ENCODE data around the gene RAB11FIP3. TPM values are rescaled to one million over a fixed set of nuclear protein-coding genes. Genes with fewer than 3 reads are reported as not detected.
"Not testable (repeated sequence)": the region's sequence is repeated elsewhere in the genome, so short reads cannot be mapped to it uniquely, and the experiment has no call there.

RAB11FIP3 gene
- total RNA-seq, 1 donor from 2014 or later, result 25.4 TPM

DNA sequence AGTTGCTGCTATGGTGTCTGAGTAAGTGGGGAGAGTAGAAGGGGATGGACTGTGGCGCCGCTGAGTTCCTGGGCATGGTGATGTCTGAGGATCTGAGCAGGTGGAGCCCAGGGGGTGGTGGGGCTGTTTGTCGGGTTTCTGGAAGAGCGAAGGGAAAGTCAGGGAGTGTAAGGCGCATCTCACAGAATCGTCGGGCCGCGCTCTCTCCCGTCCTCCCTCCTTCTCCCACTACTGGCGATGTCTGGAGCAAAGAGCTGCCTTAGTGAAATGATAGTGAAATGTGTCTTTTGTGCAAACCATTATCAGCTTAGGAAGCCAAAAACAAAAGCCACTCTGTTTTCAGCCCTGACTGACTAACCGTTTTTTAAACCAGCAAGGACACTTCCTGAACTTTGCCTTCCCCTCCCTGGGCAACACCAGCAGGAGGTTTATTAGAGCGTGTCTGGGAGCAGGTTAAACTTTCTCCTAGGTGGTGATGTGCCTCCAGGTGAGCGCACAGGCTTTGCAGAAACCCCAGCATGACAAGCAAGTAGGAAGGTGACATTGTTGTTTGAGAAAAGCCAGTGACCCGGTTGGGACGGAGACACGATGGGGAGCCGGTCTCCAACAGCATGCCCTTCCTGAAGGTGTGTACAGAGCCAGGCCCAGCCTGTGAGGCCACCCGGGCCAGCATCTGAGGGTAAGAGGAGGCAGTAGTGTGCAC lies 49.1 kb downstream of the RAB11FIP3 start:
- intact Hi-C loops (cut with DNase I), result no loop called here
- DNase-seq, result no peak
- no peak for ATAC-seq (ENCODE audit: poor library complexity)

DNA sequence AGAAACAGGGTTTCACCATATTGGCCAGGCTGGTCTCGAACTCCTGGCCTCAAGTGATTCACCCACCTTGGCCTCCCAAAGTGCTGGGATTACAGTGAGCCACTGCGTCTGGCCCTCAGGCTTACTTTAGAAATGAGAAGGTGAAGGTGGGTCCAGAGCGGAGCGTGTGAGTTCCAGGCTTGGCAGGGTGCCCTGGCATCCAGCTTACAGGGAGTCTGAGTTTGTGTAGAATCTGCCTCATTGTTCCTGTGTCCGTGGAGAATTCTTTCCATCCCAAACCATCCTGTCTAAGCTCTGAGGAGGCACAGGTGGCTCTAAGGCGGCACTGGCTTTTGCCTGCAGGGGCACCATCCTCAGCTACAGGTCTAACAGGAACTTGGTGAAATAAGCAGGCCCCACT lies 50.6 kb downstream of the RAB11FIP3 start:
- ATAC-seq (ENCODE audit: poor library complexity) (no peak), DNase-seq (no peak)
- intact Hi-C loops (cut with DNase I), result no loop called here

DNA sequence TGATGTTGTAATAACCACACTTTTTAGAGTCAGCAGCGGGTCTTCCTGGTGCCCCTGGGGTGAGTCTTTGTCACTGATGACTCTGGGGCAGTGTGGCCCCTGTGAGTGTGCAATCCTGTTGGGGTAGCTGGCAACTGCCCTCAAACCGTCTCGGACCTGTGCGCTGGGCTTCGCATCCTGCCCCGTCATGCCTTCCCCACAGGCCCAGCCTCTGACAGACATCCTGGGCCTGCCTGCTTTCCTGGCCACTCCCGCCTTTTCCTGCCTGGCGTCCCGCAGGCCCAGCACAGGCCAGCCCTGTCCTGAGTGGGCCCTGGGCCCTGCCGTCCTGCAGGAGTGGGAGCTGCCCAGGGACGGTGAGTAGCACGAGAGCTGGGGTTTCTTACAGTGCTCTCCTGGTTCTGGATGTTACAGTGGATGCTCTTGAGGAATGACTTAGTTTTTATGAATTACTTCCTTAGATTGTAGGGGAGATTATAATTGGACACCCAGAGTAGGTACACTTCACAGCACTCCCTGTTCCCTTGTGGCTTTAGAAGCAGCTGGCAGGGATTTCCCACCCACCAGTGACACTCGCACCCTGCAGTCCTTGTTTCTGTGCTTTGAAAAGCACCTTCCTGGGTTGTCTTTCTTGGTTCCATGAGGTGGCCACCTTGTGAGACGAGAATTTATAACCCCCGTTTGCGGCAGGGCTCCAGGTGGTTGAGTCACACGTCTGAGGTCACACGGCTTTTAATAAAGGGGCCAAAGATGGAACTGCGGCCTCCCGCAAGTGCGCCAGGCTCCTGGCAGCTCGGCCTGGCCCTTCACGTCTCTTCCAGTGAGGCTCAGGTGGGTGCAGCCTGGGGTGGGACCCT lies 52.1 kb downstream of the RAB11FIP3 start:
- intact Hi-C loops (cut with DNase I), result no loop called here
- ATAC-seq (ENCODE audit: poor library complexity), result peak; percentile 41

DNA sequence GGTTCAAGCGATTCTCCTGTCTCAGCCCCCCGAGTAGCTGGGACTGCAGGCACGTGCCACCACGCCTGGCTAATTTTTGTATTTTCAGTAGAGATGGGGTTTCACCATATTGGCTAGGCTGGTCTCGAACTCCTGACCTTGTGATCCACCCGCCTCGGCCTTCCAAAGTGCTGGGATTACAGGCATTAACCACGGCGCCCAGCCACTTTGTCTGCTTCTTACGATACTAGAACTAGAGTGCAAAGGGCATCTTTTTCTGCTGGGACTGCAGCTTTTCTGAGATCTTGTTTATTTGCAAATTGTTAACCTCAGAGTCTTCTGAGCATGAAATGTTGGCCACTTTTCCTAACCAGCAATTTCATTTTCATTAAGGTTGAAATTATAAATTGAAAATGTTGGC lies 52.8 kb downstream of the RAB11FIP3 start:
- intact Hi-C loops (cut with DNase I); ATAC-seq (ENCODE audit: poor library complexity); DNase-seq: not testable (repeated sequence)

More for the DNA sequence above, 52.1 kb downstream of the RAB11FIP3 start:
- DNase-seq, result no peak

DNA sequence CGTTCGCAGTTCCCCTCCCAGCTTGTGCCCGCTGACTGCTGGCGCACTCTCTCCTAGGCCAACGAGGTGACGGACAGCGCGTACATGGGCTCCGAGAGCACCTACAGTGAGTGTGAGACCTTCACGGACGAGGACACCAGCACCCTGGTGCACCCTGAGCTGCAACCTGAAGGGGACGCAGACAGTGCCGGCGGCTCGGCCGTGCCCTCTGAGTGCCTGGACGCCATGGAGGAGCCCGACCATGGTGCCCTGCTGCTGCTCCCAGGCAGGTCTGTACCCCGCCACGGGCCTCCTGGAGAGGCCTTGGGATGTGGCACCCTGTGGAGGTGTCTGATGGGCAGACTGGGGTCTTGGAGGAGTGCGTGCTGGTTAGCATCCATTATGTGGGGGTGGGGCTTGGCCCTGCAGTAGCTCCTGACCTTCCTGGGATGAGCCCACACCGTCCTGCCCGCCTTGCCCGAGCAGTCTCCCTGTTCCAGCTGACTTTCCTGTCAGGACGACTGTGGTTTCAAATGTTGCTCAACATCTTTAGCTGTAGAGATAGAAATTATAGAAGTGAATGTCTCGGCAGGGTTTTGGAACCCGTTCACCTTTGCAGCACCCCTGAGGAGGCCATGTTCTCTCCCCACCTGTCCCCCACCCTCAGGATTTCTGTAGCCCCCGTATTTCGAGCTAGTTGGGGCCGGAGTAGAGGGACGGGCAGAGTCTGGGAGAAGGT lies 57.2 kb downstream of the RAB11FIP3 start:
- intact Hi-C loops (cut with DNase I), result no loop called here
- no peak for DNase-seq
- ATAC-seq (ENCODE audit: poor library complexity), result peak; percentile 19

DNA sequence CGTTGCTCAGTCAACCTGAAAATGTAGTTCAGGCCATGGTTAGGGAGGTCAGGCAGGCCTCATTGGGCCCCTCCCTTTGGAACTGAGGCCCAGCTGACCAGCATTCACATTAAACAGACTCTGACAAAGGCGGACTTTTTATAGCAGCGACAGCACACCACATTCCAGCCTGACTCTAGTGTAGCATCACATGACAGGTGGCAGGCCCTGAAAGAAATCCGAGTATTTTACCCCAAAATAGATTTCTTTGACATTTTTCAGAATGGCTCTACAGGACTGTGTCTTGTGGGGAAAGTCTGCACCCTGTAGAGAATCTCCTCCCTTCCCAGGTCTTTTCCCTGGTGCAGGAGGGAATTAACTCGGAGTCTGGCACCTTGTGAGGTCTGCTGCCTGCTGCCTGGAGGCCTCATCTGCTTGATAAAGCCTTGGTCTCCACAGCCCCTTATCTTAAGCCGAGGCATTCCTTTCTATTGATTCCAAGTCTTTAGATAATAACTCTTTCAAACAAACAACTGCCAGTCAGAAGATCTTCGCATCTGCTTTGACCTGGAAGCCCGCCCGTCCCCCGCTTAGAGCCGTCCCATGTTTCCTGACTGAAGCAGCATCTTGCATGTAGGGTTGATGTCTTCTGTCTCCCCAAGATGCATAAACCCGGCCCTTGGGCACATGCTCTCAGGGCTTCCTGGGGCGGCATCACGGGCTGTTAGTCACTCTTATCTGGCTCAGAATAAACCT lies 58.1 kb downstream of the RAB11FIP3 start:
- DNase-seq (no peak), ATAC-seq (ENCODE audit: poor library complexity) (peak; percentile 75)
- intact Hi-C loops (cut with DNase I), result no loop called here

DNA sequence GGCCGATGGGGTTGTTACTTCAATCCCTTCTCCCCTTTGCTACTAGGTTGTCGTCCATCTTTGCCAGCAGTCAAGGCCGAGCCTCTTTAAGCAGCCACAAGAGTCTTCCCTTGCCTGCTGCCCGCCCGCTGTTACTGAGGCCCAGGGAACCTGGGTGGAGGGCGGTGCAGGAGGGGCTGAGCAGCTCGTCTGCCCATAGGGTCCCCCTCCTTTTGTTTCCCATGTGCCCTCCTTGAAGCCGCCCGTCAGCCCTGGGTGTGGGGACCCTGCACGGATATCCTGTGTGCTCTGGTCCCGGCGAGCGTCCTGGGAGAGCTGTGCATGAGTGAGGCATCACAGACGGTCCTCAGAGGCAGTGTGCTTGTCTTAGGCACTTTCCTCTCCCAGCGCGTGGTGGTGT lies 64.2 kb downstream of the RAB11FIP3 start:
- intact Hi-C loops (cut with DNase I), result no loop called here
- ATAC-seq (ENCODE audit: poor library complexity), result no peak
- DNase-seq, result no peak

DNA sequence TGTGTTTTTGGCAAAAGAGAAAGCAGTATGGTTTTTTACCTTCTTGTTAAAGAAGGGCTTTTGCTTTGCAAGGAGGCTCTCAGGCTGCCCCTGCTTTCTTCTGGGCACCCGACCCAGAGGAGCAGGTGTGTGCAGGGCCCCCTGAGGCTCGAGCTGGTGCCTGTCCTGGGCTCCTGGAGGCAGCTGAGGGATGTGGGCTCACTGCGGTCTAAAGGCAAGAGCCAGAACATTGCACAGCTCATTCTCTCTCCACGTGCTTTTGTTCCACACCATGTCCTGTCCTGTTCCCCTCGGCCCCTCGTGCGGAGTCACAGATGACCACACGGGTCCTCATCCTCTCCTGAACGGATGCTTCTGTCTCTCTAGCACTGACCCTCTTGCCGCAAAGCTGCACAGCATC lies 65.3 kb downstream of the RAB11FIP3 start:
- intact Hi-C loops (cut with DNase I), result no loop called here
- ATAC-seq (ENCODE audit: poor library complexity) (no peak), DNase-seq (no peak)

DNA sequence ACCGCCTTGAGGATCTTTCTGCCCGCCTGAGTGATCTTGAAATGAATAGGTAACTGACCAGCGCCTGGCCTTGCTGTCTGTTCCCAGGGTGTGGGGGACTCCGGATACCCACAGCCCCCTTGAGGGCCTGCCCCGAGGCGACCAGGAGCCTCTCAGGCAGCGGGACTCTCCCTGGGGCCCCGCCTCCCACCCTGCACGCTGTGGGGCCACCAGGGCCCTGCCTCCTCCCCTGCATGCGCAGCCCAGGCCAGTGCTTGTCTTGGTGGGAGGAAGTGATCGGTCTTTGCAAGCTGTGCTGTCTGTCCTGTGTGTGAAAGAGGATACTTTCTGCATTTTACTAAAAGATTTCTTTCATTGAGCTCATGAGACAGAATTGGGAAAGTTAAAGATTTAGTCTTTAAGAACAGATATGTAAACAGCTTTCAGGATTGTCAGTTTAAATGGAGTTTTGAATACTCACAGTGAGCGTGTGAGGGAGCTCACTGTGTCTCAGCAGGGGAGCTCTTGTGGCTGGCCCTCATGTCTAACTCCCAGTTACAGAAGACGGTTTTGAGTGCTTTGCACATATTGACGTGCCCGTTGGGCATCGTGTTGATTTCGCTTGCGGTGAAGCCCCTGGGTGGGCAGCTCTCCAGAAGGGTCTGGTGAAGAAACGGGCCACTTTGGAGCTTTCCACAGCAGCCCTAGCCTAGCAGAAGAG lies 65.9 kb downstream of the RAB11FIP3 start:
- ATAC-seq (ENCODE audit: poor library complexity) (no peak), DNase-seq (no peak)
- intact Hi-C loops (cut with DNase I), result no loop called here

DNA sequence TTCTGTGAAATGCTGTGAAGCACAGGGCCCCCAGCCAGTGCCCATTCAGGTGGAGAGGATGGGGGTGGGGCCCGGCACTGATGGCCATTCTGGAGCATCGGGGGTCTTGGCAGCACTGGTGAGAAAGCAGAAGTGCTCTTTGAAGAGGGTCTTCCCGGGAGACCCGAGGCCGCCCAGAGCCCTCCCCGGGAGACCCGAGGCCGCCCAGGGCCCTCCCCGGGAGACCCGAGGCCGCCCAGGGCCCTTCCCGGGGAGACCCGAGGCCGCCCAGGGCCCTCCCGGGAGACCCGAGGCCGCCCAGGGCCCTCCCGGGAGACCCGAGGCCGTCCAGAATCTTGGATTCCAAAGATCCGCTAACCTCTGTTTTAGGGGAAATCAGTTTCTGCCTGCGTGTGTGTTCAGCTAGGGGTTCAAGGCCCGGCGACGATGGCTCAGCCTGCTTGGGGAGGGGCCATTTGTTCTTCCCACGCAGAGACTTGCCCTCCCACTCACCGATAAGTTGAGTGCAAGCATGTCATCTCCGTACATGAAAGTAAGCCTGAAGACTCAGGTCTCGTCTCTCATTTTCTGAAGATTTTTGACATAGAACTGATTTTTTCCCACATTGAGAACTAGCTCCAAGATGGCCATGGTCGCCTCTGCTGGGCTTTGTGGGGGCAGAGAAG lies 66.9 kb downstream of the RAB11FIP3 start:
- ATAC-seq (ENCODE audit: poor library complexity), result peak; percentile 66
- no peak for DNase-seq
- intact Hi-C loops (cut with DNase I), result no loop called here

DNA sequence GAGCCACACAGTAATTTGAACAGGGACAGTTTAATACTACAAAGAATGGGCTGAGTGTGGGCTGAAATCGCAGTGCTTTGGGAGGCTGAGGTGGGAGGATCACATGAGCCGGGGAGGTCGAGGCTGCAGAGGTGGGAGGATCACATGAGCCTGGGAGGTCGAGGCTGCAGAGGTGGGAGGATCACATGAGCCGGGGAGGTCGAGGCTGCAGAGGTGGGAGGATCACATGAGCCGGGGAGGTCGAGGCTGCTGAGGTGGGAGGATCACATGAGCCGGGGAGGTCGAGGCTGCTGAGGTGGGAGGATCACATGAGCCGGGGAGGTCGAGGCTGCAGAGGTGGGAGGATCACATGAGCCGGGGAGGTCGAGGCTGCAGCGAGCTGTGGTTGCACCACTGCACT lies 69.2 kb downstream of the RAB11FIP3 start:
- intact Hi-C loops (cut with DNase I); ATAC-seq (ENCODE audit: poor library complexity); DNase-seq: not testable (repeated sequence)

DNA sequence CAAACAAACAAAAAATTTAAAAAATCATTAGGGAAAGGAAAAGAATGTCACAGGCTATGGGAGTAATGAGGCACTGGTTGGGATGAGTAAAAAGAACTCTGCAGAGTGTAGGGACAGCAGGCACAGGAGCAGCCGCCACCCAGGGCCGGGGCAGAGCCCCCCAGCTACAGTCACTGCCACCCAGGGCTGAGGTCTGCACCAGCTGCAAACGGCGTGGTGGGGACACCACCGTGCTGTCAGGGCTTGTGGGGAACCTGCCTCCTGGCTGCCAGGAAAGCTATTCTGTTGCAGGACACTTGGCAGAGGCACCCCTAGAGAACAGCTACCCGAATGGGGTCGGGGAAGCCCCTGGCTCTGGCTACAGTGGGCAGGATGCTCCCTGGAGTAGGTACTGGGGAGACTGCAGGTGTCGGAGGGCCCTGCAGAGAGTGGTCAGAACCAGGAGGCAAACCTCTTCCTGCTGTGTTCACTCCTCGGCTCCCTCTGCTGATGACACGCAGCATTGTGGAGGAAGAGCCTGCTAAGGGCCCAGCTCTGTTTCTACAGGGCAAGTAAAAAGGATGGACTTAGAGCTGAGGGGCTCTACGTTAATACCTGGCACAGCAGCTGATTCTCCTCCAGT lies 69.8 kb downstream of the RAB11FIP3 start:
- intact Hi-C loops (cut with DNase I), result no loop called here
- DNase-seq (no peak), ATAC-seq (ENCODE audit: poor library complexity) (peak; percentile 48)

DNA sequence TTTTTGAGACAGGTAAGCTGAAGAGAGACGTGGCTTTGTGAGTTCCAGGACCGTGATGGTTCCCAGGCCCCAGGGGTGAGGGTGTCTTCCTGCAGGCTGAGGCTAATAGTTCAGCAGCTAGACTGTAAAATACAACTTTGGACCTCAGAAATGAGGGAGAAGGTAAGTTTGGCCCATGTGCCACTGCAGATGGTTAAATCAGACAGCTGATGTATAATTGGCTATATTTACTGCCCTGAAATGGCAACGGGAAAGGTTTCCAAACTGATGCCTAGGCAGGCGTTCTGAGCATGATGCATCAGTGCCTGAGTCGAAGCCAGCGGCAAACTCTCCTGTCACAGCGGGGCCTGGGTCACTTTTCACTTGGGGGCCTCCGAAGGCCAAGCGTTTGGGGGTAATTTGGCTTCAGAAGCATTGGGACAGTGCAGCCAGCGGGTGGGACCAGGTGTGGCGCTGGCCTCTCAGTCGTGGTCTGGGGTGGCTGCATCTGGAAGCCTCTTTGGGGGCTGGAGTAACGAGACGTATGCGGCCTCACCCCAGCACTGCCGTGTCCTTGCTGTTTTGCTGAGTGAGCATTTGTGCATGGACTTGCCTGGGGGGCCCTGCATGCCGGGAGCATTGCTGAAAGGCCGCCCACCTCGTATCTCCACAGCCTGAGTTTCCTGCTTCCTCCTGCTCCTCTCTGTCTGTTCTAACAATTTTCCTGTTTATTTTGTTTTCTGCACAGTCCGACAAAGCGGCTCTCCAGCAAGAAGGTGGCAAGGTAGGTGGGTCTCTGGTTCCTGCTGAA lies 70.8 kb downstream of the RAB11FIP3 start:
- ATAC-seq (ENCODE audit: poor library complexity) (no peak), DNase-seq (no peak)
- intact Hi-C loops (cut with DNase I), result no loop called here

DNA sequence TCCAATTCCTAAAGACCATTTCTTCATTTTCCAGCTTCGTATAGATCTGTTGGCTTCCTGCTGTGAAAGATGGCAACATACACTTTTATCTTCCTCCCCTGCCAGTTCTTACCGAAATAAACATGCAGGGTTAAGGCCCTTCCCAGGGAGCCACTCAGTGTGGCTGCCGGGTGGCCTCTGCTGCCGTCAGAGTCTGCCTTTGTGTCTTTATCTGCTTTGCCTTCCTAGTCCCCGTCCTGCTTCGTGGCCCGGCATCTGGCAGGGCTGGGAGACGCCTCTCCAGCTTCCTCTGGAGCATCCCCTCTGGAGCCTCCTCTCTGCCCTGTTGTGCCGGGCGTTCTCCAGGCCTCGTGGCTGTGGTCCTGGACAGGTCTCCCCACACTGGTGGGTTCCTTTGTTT lies 71.8 kb downstream of the RAB11FIP3 start:
- ATAC-seq (ENCODE audit: poor library complexity), result no peak
- intact Hi-C loops (cut with DNase I), result no loop called here
- DNase-seq, result no peak

DNA sequence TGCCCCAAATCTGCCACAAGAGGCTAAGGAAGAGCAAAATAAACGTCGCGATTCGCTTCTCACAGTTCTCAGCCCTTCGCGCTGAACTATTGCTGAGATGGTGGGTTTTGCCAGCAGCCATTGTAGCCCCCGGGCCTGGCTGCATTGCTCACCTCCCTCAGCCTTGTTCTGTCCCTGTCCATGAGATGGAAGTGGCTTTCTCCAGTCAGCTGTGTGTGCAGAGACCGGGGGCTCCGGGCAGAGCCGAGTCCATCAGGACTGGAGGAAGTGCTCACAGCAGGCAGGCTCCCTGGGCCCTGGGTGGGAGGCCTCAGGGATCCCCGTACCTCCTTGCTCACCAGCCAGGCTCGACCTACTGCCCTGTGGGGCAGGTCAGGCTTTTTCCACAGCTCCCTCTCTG lies 74.5 kb downstream of the RAB11FIP3 start:
- ATAC-seq (ENCODE audit: poor library complexity), result no peak
- intact Hi-C loops (cut with DNase I), result no loop called here
- no peak for DNase-seq

DNA sequence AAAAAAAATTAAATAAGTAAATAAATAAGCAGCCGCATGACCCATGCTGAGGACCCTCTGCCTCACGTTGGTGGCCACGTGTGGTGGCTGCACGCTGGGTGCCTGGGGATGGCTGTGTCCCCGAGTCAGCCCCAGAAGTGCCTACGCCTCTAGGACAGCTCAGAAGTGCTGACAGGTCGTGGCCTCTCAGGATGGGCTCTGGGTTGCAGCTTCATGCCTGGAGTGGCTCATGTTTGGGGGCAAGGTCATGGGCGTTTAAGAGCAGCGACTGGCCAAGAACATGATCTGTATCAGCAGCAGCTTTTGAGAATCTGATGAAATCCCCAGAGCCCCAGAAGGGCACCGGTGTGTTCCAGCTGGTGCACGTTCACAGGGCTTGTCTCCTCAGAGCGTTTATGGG lies 75.3 kb downstream of the RAB11FIP3 start:
- ATAC-seq (ENCODE audit: poor library complexity) (peak; percentile 86), DNase-seq (peak; percentile 74)
- intact Hi-C loops (cut with DNase I), result no loop called here

All from Right ventricle myocardium superior (tissue), 1 donor.